GM21360 (cell line): ENCODE measurements around the gene MAT2A.
"Not testable (repeated sequence)": the region's sequence is repeated elsewhere in the genome, so short reads cannot be mapped to it uniquely, and the experiment has no call there.

ENCODE experiments used
- ATAC-seq: cut with Tn5 transposase; IDR thresholded peaks from one replicate; pipeline ENCODE4 v1.9.1; 2021; ENCODE audit warnings: mild to moderate bottlenecking, moderate library complexity; ENCODE audit not compliant: unreplicated experiment

Gene MAT2A

GRCh38 chr2:85547089-85547858, 8.3 kb downstream of the MAT2A start:
- ATAC-seq = no peak

- ATAC-seq = no peak
Measured at GRCh38 chr2:85547859-85548607, 9.1 kb downstream of the MAT2A start.

GRCh38 chr2:85548608-85548900, 9.6 kb downstream of the MAT2A start:
- ATAC-seq = no peak

GRCh38 chr2:85549095-85549494, 10.1 kb downstream of the MAT2A start:
- ATAC-seq = no peak

- no peak for ATAC-seq
Measured at GRCh38 chr2:85549826-85550225, 10.9 kb downstream of the MAT2A start.

- ATAC-seq = no peak
Measured at GRCh38 chr2:85550486-85550885, 11.5 kb downstream of the MAT2A start.

- ATAC-seq = peak; percentile 65
Measured at GRCh38 chr2:85551698-85552678, 13.0 kb downstream of the MAT2A start.

- ATAC-seq = no peak
Measured at GRCh38 chr2:85553184-85553583, 14.2 kb downstream of the MAT2A start.

GRCh38 chr2:85554980-85555612, 16.1 kb downstream of the MAT2A start:
- ATAC-seq = no peak

- no peak for ATAC-seq
Measured at GRCh38 chr2:85557130-85557529, 18.2 kb downstream of the MAT2A start.

- no peak for ATAC-seq
Measured at GRCh38 chr2:85558160-85558559, 19.2 kb downstream of the MAT2A start.

GRCh38 chr2:85560403-85560726, 21.4 kb downstream of the MAT2A start:
- not testable (repeated sequence) for ATAC-seq

- peak; percentile 21 for ATAC-seq
Measured at GRCh38 chr2:85560812-85561279, 21.9 kb downstream of the MAT2A start.

- peak; percentile 88 for ATAC-seq
Measured at GRCh38 chr2:85561280-85562212, 22.6 kb downstream of the MAT2A start, which contains the start of gene GGCX. Gene GGCX (minus strand): TSS chr2:85561493. CDS start chr2:85561428, 65 bp downstream.

- no peak for ATAC-seq
Measured at GRCh38 chr2:85564144-85564563, 25.2 kb downstream of the MAT2A start.

- ATAC-seq = no peak
Measured at GRCh38 chr2:85566265-85566664, 27.3 kb downstream of the MAT2A start.

- ATAC-seq = no peak
Measured at GRCh38 chr2:85575739-85576138, 36.8 kb downstream of the MAT2A start.

- ATAC-seq = no peak
Measured at GRCh38 chr2:85577063-85577385, 38.1 kb downstream of the MAT2A start.

GRCh38 chr2:85577386-85578242, 38.6 kb downstream of the MAT2A start, which contains the start of gene VAMP8:
Gene VAMP8 (plus strand): TSS chr2:85577586. CDS start chr2:85577647, 61 bp downstream.
- ATAC-seq = peak; percentile 46
